ENCODE data around the gene STXBP5L.
A peak's percentile ranks its signal among the peaks of the same experiment; 100 is the strongest.
"Not testable (repeated sequence)": the region's sequence is repeated elsewhere in the genome, so short reads cannot be mapped to it uniquely, and the experiment has no call there.

STXBP5L gene

GRCh38 chr3:120908030-120908794, at the start of gene STXBP5L:
Gene STXBP5L (plus strand): TSS chr3:120908205. CDS start chr3:120909579, 1,374 bp downstream.
- DNase-seq = peak; percentile 75

GRCh38 chr3:120858521-120858920, 49.5 kb upstream of the STXBP5L start:
- DNase-seq = no peak

- DNase-seq = no peak
Measured at GRCh38 chr3:120864541-120864940, 43.5 kb upstream of the STXBP5L start.

- no peak for DNase-seq
Measured at GRCh38 chr3:120875507-120875906, 32.5 kb upstream of the STXBP5L start.

- DNase-seq = no peak
Measured at GRCh38 chr3:120875989-120876388, 32.0 kb upstream of the STXBP5L start.

GRCh38 chr3:120879411-120879810, 28.6 kb upstream of the STXBP5L start:
- no peak for DNase-seq

- no peak for DNase-seq
Measured at GRCh38 chr3:120892921-120893320, 15.1 kb upstream of the STXBP5L start.

GRCh38 chr3:120894316-120895057, 13.5 kb upstream of the STXBP5L start:
- no peak for DNase-seq

- not testable (repeated sequence) for DNase-seq
Measured at GRCh38 chr3:120901716-120902115, 6.3 kb upstream of the STXBP5L start.

- DNase-seq = no peak
Measured at GRCh38 chr3:120903221-120903620, 4.8 kb upstream of the STXBP5L start.

GRCh38 chr3:120907659-120908029, 361 bp upstream of the STXBP5L start:
- DNase-seq = peak; percentile 95

- DNase-seq = no peak
Measured at GRCh38 chr3:120908795-120909601, 993 bp downstream of the STXBP5L start.

GRCh38 chr3:120909602-120909878, 1.5 kb downstream of the STXBP5L start:
- no peak for DNase-seq

- no peak for DNase-seq
Measured at GRCh38 chr3:120926146-120926545, 18.1 kb downstream of the STXBP5L start.

GRCh38 chr3:120928991-120929390, 21.0 kb downstream of the STXBP5L start:
- no peak for DNase-seq

GRCh38 chr3:120931593-120931992, 23.6 kb downstream of the STXBP5L start:
- no peak for DNase-seq

GRCh38 chr3:120956143-120956542, 48.1 kb downstream of the STXBP5L start:
- no peak for DNase-seq

- no peak for DNase-seq
Measured at GRCh38 chr3:120982608-120983320, 74.8 kb downstream of the STXBP5L start.

- DNase-seq = no peak
Measured at GRCh38 chr3:120983321-120983665, 75.3 kb downstream of the STXBP5L start.

- no peak for DNase-seq
Measured at GRCh38 chr3:120983841-120984240, 75.8 kb downstream of the STXBP5L start.

- DNase-seq = no peak
Measured at GRCh38 chr3:120985242-120985641, 77.2 kb downstream of the STXBP5L start.

GRCh38 chr3:120988994-120989393, 81.0 kb downstream of the STXBP5L start:
- no peak for DNase-seq

- no peak for DNase-seq
Measured at GRCh38 chr3:121018917-121019321, 110.9 kb downstream of the STXBP5L start.
